Measurements from ENCODE around the gene FAM210B. TPM values are rescaled to one million over a fixed set of nuclear protein-coding genes. Genes with fewer than 3 reads are reported as not detected.

FAM210B gene
- total and polyA plus RNA-seq, 2 of the 13 experiments (the other 11 are each of a cell fraction or from before 2014, with no cell fraction given): 75.9 to 107 TPM

DNA sequence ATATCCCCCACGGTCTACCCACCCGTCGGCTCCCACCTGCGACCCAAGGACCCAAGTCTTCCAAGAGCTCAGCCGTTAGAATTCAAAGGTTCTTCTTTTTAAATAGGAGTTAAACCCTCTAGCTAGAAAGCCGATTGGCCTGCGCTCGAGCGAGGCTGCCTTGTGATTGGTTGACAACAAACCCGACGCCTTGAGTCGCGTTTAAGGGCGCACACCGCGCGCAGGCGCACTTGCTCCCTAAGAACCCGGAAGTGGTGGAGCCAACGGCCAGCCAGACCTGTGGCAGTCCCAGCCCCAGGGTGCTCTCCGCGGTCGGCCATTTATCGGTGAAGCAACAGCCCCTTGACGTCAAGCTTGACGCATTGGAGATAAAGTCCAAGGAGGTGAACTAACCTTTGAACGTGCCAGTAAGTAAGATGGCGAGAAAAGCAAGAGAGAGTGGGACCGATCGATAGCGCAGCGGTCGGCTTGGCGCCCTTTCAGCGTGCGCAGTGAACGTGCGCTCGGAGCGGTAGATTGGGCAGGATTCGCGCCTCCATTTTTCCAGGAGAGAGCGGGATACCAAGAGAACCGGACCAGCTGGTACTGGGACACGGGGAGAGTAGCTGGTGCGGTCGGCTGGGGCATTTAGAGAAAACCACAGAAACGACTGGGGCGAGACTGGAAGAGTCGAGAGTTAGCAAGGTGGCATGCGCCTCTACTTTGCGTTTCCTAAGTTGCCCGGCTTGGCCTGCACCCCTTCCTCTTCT is 33.5 kb downstream of the FAM210B start, which contains the start of the genes AURKA and CSTF1 (continued):
- TF ChIP-seq ZMAT3 (CRISPR knock-in tag; conservative IDR thresholded peaks at IDR 0.05): peak; percentile 95
- TF ChIP-seq CAMTA2 (CRISPR knock-in tag; IDR thresholded peaks at IDR 0.05; ENCODE audit: borderline replicate concordance): peak; percentile 68; the same call in 1 of the 2 replicates
- TF ChIP-seq KLF15 (CRISPR knock-in tag; IDR thresholded peaks at IDR 0.05; ENCODE audit: borderline replicate concordance): peak; percentile 84
- TF ChIP-seq SP1 (IDR thresholded peaks at IDR 0.05): no peak
- peak; percentile 90 for TF ChIP-seq SP1 (CRISPR knock-in tag; IDR thresholded peaks at IDR 0.05)
- TF ChIP-seq, protein P1, sequence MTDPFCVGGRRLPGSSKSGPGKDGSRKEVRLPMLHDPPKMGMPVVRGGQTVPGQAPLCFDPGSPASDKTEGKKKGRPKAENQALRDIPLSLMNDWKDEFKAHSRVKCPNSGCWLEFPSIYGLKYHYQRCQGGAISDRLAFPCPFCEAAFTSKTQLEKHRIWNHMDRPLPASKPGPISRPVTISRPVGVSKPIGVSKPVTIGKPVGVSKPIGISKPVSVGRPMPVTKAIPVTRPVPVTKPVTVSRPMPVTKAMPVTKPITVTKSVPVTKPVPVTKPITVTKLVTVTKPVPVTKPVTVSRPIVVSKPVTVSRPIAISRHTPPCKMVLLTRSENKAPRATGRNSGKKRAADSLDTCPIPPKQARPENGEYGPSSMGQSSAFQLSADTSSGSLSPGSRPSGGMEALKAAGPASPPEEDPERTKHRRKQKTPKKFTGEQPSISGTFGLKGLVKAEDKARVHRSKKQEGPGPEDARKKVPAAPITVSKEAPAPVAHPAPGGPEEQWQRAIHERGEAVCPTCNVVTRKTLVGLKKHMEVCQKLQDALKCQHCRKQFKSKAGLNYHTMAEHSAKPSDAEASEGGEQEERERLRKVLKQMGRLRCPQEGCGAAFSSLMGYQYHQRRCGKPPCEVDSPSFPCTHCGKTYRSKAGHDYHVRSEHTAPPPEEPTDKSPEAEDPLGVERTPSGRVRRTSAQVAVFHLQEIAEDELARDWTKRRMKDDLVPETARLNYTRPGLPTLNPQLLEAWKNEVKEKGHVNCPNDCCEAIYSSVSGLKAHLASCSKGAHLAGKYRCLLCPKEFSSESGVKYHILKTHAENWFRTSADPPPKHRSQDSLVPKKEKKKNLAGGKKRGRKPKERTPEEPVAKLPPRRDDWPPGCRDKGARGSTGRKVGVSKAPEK (CRISPR knock-in tag; IDR thresholded peaks at IDR 0.05; ENCODE audit: borderline replicate concordance): peak; percentile 29; the same call in 1 of the 2 replicates
- no peak; the same call in 1 of the 2 replicates for TF ChIP-seq MAZ (IDR thresholded peaks at IDR 0.05; ENCODE audit: borderline replicate concordance, low read depth, low read length)
- peak; percentile 92 for TF ChIP-seq MAZ (CRISPR knock-in tag; IDR thresholded peaks at IDR 0.05; ENCODE audit: low read depth)
- peak; percentile 93 for TF ChIP-seq GABPB1 (CRISPR knock-in tag; IDR thresholded peaks at IDR 0.05)
- TF ChIP-seq HDAC2 (CRISPR knock-in tag; IDR thresholded peaks at IDR 0.05): peak; percentile 99
- TF ChIP-seq, protein P2, sequence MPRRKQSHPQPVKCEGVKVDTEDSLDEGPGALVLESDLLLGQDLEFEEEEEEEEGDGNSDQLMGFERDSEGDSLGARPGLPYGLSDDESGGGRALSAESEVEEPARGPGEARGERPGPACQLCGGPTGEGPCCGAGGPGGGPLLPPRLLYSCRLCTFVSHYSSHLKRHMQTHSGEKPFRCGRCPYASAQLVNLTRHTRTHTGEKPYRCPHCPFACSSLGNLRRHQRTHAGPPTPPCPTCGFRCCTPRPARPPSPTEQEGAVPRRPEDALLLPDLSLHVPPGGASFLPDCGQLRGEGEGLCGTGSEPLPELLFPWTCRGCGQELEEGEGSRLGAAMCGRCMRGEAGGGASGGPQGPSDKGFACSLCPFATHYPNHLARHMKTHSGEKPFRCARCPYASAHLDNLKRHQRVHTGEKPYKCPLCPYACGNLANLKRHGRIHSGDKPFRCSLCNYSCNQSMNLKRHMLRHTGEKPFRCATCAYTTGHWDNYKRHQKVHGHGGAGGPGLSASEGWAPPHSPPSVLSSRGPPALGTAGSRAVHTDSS (CRISPR knock-in tag; conservative IDR thresholded peaks at IDR 0.05): no peak
- TF ChIP-seq ZBTB3 (CRISPR knock-in tag; IDR thresholded peaks at IDR 0.05; ENCODE audit: borderline replicate concordance, low read depth): peak; percentile 90; the same call in 1 of the 2 replicates
- TF ChIP-seq, protein P3, sequence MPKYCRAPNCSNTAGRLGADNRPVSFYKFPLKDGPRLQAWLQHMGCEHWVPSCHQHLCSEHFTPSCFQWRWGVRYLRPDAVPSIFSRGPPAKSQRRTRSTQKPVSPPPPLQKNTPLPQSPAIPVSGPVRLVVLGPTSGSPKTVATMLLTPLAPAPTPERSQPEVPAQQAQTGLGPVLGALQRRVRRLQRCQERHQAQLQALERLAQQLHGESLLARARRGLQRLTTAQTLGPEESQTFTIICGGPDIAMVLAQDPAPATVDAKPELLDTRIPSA (CRISPR knock-in tag; IDR thresholded peaks at IDR 0.05; ENCODE audit: borderline replicate concordance): peak; percentile 89; the same call in 1 of the 2 replicates
- TF ChIP-seq, protein P4, sequence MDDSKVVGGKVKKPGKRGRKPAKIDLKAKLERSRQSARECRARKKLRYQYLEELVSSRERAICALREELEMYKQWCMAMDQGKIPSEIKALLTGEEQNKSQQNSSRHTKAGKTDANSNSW (CRISPR knock-in tag; IDR thresholded peaks at IDR 0.05; ENCODE audit: borderline replicate concordance): no peak; the same call in 1 of the 2 replicates
- peak; percentile 100 for TF ChIP-seq BRD4 (CRISPR knock-in tag; IDR thresholded peaks at IDR 0.05)
- TF ChIP-seq, protein P5, sequence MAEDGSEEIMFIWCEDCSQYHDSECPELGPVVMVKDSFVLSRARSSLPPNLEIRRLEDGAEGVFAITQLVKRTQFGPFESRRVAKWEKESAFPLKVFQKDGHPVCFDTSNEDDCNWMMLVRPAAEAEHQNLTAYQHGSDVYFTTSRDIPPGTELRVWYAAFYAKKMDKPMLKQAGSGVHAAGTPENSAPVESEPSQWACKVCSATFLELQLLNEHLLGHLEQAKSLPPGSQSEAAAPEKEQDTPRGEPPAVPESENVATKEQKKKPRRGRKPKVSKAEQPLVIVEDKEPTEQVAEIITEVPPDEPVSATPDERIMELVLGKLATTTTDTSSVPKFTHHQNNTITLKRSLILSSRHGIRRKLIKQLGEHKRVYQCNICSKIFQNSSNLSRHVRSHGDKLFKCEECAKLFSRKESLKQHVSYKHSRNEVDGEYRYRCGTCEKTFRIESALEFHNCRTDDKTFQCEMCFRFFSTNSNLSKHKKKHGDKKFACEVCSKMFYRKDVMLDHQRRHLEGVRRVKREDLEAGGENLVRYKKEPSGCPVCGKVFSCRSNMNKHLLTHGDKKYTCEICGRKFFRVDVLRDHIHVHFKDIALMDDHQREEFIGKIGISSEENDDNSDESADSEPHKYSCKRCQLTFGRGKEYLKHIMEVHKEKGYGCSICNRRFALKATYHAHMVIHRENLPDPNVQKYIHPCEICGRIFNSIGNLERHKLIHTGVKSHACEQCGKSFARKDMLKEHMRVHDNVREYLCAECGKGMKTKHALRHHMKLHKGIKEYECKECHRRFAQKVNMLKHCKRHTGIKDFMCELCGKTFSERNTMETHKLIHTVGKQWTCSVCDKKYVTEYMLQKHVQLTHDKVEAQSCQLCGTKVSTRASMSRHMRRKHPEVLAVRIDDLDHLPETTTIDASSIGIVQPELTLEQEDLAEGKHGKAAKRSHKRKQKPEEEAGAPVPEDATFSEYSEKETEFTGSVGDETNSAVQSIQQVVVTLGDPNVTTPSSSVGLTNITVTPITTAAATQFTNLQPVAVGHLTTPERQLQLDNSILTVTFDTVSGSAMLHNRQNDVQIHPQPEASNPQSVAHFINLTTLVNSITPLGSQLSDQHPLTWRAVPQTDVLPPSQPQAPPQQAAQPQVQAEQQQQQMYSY (CRISPR knock-in tag; IDR thresholded peaks at IDR 0.05): peak; percentile 76
- TF ChIP-seq ZNF484 (CRISPR knock-in tag; IDR thresholded peaks at IDR 0.05; ENCODE audit: borderline replicate concordance, low read depth): peak; percentile 32; the same call in 1 of the 2 replicates
- TF ChIP-seq, protein P6, sequence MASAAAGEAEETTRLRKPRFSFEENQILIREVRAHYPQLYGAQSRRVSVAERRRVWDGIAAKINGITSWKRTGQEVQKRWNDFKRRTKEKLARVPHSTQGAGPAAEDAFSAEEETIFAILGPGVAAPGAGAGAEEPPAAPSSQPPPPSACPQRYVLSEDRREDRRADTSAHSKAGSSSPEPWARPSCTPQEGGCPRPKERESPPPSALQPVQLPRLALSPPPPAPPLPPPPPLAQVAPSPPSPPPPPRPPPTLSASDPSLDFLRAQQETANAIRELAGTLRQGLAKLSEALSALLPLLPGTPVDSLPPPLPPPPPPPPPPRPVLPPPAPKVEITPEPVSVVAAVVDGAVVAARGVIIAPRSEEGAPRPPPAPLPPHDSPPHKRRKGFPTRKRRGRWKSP (CRISPR knock-in tag; IDR thresholded peaks at IDR 0.05): peak; percentile 99
